Head of caudate nucleus (tissue), 42 donors: ENCODE measurements around the gene TMEM72.

Experiments used
- DNase-seq, 42 donors: peaks; one replicate each; pipeline versions ENCODE4 v3.0.0 to v3.0.0-alpha.2; 2020 to 2021; ENCODE audit warnings: mixed read lengths in 7 of 42
- intact Hi-C: fragments of 100-400 bp; cut with DNase I; formaldehyde crosslinking; loops from one replicate; pipeline ENCODE4 v1.15.0; 2022

The TMEM72 gene

DNA sequence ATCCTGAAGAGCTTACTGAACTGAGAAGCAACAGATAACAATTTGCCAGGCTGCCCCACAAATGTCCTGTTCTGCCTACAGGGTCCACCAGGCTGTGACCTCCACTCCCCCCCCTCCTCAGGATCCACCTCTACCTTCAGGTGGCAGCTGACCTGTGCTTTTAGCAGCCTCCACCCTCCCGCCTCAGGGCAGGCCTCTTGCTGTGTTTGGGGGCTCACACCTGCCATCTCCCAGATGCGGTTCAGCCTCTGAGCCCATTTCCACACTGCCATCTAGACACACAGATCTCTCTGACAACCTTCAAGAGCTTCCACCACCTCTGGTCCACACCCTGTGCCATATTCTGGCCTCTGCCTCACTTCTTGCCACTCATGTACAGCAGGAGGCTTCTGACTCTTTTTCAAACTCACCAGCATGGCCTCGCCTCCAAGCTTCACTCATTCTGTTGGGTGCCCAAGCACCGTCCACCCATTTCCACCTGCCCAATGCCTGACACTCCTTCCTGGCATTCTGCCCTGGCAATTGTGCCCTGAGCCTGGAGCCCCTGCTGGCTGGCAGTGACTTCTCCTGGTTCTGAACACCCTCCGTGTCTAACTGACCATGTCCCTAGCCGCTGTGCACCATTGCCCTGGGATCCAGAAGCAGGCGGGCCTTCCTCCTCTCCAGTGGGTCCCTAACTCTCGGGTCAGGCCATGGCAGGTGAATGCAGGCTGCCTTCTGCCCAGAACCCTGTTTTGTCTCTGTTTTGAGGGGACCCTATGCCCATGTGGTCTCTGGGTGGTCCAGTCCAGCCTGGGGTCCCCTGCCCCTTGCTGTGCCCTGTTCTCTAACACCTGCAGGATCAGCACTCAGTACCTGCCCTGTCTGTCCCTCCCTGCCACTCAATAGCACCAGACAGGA is 18.5 kb downstream of the TMEM72 start:
- intact Hi-C loops: loop anchor here (5.0 kb wide), 1 partner anchor 48 kb away; the partner anchor contains the start of gene DEPP1
- peak in 3 of 42 donors; percentile 11 to 32 (median 27) for DNase-seq

DNA sequence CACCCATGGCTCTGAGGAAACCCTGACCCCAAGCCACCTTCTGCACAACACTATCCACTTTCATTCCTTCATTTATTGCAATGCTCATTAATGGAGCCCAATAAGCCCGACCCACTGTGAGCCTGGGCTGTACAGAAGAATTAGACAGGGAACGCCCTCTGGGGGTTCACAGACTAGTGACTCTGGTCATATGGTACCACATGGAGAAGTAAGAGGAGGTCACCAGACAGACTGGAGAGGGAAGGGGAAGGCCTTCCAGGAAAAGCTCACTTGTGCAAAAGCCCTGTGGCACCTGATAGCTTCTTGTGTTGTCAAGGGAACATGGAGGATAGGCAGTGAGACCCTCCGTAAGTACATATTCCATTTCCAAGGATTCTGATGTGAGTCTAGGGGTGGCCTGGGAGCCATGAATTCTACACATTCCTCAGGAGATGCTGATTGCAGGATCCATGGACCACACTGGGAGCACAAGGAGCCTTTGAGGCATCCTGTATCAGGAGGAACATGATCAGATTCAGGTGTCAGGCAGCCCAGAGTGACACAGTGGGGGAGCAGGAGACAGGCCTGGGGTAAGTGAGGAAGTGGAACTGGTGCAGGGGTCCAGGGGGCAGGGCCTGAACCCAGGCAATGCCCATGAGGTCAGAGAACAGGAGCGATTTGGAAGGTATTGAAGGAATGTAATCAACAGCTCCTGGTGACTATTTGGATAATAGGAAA is 19.9 kb downstream of the TMEM72 start:
- peak in 3 of 42 donors; percentile 15 to 27 (median 20) for DNase-seq
- intact Hi-C loops: loop anchor here (5.0 kb wide), 1 partner anchor 46 kb away; the partner anchor contains the start of gene DEPP1

DNA sequence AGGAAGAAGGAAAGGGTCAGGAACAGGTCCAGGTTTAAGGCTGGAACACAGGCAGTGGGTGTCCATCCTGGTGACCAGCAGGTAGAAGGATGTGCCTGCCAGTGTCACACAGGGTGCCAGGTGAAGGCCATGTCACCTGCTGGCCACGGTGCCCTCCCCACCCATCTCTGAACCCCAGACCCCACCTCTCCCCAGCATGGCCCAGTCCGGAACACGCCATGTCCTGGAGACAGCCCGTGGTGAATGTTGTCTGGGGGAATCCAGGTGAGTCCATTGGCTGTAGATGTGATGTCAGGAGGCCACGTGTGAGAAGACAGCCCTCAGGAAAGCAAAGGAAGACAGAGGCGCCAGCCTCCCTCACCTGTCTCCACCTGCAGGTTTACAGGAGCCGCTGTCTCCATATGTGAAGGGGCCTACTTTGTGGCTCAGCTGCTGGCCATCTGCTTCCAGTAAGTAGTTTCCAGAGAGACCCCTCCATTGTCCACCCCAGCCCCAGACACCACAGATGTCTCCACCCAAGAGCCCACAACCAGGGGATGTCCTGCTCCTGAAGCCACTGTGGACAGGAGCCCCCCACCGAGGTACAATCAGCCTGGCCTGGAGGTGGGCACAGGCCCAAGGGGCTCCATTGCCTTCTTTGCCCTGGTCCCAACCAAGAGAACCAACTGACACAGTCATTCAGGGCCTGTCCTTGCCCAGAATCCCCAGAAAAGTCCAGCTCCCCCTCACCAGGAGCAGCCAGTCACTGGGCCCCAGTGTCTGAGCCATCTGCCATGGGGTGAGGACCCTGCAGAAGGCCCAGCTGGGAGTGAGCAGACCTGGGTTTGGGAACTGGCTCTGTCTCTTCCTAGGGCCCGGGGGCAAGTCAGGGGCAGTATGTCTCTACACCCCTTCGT is 20.7 kb downstream of the TMEM72 start:
- intact Hi-C loops: loop anchor here (5.0 kb wide), 1 partner anchor 45 kb away; the partner anchor contains the start of gene DEPP1

DNA sequence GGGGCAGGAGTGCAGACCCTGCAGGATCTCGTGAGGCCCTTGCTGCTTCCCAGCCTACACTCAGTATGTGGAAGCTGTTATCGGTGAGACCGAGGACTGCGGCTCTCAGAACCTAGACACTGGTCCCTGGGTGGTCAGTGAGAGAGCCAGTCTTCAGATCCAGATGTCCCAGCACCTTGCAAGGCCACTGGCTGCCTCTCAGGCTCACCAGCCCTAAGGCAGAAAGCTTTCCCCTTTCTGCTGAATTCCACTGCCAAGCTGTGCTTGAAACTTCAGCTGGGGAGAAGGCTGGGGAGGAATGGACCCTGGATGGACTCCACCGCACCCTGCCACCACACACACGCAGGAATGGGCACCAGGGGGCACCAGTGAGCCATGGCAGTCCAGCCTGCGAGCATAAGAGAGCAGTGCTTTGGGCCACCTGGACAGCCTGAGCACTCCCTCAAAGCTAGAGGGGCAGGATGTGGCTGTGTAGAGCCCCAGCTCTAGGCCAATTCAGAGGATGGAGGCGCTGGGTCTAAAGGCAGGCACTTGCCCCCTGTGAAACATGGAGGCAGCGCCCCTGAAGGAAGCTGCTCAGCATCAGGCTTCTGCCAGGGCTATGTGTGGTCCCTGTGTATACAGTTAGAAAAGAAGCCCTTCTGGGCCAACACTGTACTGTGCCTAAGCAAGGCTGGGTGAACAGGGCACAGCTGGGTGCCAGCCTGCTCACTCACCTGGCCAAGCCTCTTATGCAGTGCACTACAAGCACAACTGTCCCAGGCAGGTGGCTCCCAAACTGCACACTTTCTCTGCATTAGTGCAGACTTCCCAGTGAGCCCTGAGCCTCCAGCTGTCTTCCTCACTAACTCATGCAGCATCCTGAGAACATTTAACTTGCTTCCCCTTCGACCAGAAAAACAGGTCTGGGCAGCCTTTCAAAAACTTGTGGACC is 21.6 kb downstream of the TMEM72 start:
- intact Hi-C loops: loop anchor here (5.0 kb wide), 1 partner anchor 45 kb away; the partner anchor contains the start of gene DEPP1
- DNase-seq: peak; percentile 80 to 97 (median 92)

More for the DNA sequence above, 20.7 kb downstream of the TMEM72 start:
- DNase-seq: peak in 2 of 42 donors; percentile 33 to 44

DNA sequence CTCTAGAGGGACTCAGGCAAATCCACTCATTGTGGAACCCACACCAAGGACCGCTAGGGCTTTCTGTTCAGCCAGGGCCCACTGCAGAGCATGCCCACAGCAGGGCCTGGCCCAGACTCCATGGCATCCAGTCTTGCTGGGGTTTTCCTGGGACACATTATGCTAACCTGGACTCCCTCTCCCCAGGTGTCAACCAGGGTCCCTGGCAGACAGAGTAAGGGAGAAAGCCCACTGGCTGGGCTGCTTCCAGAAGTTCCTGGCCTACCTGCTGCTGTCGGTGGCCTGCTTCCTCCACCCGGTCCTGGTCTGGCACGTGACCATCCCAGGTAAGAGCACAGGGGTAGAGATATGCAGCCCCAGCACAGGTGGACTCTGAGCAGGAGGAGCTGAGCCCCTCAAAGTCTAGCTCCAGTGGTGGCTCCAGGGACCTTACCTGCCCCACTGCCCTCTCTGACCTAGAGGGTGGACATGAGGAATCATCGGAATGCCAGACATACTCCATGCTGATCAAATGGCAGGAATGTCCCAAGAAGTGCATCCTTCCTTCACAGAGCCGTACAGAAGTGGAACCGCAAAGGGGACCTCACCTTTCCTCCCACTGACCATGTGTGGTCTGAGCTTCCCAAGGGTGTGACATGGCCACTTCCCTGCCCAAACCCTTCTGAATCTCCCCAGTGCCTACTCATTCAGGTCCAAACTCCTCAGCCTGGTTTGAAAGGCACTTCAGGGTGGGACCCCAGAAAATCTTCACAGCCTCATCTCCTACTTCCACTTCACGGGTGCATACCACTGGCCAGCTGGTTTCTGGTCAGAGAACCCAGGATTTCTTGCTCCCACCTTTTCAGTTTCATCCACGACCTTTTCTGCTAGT is 22.5 kb downstream of the TMEM72 start:
- peak in 3 of 42 donors; percentile 19 to 39 (median 33) for DNase-seq
- intact Hi-C loops: loop anchor here (5.0 kb wide), 1 partner anchor 44 kb away; the partner anchor contains the start of gene DEPP1

DNA sequence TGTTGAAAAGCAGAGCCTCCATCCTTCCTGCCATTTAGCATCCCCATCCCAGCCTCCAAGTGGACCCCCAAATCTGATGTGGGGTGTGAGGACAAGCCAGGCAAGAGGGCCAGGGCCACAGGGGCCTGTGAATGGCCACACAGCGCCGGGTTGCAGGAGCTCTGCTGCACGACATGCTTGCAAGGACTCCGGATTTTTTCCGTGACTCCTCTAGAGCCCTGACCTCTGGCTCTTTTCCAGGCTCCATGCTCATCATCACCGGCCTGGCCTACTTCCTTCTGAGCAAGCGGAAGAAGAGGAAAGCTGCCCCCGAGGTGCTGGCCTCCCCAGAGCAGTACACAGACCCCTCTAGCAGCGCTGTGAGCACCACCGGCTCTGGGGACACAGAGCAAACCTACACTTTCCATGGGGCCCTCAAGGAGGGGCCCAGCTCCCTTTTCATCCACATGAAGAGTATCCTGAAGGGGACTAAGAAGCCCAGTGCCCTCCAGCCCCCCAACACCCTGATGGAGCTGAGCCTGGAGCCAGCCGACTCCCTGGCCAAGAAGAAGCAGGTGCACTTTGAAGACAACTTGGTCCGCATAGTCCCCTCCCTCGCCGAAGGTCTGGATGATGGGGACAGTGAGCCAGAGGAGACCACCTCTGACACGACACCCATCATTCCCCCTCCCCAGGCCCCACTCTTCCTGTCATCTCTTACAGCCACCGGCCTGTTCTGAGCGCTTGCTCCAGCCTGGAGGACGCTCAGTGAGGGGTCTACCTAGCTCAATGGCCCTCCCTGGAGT is 23.5 kb downstream of the TMEM72 start:
- peak in 5 of 42 donors; percentile 37 to 57 (median 45) for DNase-seq

DNA sequence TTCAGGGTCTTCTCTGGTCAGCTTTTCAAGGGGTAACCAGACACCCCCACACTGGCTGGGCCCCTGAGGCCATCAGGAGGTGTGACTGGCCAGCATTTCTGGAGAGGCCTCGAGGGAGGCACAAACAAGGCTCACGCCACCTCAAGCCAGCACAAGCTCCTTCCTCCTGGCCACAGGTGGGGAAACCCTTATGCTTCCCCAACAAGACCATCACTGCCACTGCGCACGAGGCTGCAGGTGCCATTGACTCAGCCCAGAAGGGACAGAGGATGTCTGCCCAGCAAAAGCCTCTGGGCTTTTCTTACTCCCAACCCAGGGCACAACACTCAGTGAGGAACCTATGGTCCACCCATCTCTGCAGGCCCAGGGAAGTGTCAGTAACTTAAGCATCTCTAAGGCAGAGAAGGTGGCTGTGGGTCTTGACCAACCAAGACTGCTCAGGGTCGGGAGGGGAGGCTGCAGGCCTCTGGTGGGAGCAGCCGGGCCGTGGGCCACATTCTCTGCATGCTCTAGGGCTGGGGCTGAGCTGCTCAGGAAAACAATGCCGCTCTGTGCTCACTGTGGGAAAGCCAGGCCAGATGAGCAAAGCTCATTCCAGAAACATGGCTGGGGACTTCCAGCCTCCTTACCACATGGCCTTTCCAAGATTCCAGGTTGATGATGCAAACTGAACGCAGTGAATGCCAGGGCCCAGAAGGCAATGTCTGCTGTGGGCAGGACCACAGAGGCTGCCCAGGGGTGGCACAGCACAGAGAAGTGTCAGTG is 24.2 kb downstream of the TMEM72 start:
- peak; percentile 52 to 92 (median 80) for DNase-seq
- intact Hi-C loops: no loop called here

More for the DNA sequence above, 23.5 kb downstream of the TMEM72 start:
- intact Hi-C loops: loop anchor here (5.0 kb wide), 1 partner anchor 43 kb away; the partner anchor contains the start of gene DEPP1

DNA sequence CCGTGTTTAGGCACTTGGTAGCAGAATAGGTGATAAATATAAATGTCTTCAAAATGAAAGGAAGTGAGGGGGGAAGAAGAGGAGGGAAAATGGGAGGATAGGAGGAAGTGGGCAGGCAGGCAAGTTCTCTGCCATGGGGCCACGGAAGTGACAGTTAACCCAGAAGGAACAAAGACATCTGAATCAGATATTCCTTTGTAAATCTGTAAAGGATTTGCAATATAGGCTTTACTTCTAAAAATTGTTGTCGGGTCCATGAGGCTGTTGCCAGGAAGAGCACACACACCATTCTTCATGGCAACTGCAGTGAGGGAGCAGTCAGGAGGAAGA is 24.8 kb downstream of the TMEM72 start:
- DNase-seq: no peak
- intact Hi-C loops: no loop called here

DNA sequence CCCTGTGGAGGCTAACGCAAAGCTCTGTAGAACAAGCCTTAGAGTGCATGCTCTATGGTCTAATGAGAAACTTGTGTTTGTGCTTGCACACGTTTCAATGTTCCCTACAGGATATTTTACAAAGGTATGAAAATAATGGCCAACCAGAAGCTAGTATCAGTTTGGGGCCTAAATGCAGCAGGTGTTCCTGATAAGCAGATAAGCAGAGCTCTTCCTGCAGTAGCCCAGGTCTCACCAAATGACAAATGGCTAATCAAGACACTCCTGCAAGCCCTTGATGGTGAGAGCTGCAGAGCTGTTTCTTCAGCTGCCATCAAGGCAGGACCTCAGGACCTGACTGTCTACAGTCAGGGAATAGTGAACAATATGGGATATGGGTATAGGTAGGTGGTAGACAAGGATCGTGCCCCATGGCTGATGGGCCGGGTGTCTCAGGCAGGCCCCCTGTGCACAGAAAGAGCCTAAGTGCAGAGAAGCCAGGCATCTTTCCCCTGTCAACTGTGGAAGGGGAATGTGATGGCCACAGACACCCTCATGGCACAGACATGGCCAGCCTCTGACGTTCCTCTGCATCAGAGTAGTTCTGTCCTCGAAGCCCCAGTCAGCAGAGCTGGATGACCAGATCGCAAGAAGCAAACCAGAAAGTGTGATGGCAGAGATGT is 25.3 kb downstream of the TMEM72 start:
- peak in 4 of 42 donors; percentile 5 to 30 (median 24) for DNase-seq
- intact Hi-C loops: no loop called here

DNA sequence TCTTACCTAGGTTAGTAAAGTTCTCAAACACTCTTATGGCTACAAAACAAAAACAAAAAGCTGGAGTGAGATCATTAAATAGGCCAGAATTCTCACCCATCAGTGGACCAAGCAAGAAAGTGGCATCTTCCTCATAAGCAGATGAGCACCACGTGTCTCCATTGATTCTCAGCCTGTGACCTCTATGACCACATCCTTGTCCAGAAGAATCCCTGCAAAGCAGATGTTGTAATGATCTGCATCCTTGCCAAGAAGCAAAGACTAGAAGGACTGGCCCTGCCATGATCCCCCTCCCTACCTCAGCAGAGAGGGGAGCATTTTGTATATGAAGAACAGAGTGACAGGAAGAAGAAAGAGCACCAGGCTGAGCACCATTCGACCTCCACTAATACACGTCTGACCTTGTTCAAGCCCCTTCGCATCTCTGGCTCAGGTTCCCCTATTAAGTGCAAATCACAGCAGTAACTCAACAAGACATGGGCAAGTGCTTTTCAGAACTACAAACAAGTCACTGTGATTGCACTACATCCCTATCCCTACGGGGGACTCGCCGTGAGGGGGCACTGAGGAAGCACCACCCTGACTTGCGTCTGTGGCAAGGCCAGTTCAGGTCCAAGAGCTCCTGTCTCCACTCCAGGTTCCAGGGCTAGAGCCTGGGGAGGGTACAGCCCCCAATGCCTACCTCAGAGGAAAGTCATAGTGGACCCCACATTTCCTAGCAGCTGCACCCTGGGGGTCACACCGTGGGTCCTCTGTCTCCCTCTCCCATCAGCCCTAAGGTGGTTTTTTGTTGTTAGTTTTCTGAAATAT is 26.3 kb downstream of the TMEM72 start:
- intact Hi-C loops: no loop called here
- peak in 4 of 42 donors; percentile 9 to 40 (median 38) for DNase-seq

DNA sequence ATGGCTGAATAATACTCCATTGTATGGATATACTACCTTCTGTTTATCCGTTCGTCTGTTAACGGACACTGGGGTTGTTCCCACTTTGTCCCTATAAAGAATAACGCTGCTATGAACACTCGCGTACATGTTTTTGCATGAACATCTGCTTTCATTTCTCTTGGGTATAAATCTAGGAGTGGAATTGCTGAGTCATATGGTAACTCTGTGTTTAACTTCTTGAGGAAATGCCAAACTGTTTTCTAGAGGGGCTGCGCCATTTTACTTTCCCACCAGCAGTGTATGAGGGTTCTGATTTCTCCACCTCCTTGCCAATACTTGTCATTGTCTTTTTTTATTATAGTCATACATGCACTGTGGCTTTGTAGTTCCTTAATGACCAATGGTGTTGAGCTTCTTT is 27.8 kb downstream of the TMEM72 start:
- intact Hi-C loops: no loop called here

DNA sequence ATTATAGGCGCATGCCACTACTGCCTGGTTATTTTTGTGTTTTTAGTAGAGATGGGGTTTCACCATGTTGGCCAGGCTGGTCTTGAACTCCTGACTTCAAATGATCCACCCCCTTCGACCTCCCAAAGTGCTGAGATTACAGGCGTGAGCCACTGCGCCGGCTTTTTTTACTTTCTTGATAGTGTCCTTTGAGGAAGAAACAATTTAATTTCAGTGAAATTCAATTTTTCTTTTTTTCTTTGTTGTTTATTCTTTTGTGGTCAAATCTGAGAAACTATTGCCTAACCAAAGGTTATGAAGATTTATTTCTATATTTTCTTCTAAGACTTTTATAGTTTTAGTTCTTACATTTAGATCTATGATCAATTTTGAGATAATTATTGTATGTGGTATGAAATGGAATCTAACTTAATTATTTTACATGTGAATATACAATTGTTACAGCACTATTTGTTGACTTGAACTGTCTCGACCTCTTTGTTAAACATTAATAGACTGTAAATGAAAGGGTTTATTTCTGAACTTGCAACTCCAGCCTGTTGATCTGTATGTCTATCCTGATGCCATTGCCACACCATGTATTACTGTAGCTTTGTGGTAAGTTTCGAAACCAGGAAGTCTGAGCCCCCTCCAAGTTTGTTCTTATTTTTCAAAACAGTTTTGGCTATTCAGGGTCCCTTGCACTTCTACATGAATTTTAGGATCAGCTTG is 28.7 kb downstream of the TMEM72 start:
- DNase-seq: peak in 1 of 42 donors; percentile 6
- intact Hi-C loops: no loop called here

More for the DNA sequence above, 27.8 kb downstream of the TMEM72 start:
- no peak for DNase-seq

DNA sequence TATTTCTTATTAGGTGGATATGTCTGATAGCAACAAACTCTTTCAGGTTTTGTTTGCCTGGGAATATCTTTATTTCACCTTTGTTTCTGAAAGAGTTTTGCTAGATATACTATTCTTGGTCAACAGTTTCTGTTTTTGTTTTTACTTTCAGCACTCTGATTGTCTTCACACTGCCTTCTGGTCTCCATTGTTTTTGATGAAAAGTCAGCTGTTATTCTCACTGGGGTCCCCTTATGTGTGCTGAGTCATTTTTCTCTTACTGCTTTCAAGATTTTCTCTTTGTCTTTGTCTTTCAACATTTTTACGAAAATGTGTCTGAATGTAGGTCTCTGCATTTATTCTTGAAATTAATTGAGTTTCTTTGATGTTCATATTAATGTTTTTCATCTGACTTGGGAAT is 33.2 kb downstream of the TMEM72 start:
- no peak for DNase-seq
- intact Hi-C loops: no loop called here
